PC-3 (cell line): ENCODE data around the gene RNF26. TPM values are rescaled to one million over a fixed set of nuclear protein-coding genes. Genes with fewer than 3 reads are reported as not detected.

ENCODE experiments used
- ATAC-seq: fragments of 200-7000 bp; cut with Tn5 transposase; 2 replicates; pipeline ENCODE4 v1.9.1; 2020; ENCODE audit warnings: mild to moderate bottlenecking, moderate library complexity
- BruUV-seq: library from RNA; stranded (reverse); fragments of 400-500 nt; replicated peaks from 2 replicates; lab custom pipeline; 2021; lab: Mats Ljungman, UMichigan
- CTCF ChIA-PET: fragments of 300-600 bp; sonication (Branson Sonifier 250); formaldehyde crosslinking; loops from one replicate; lab custom pipeline; 2022; ENCODE audit warnings: antibody characterized with exemption; lab: Charles Lee
- POLR2A ChIA-PET: fragments of 300-600 bp; sonication (Branson Sonifier 250); formaldehyde crosslinking; loops from one replicate; lab custom pipeline; 2022; ENCODE audit warnings: antibody characterized with exemption; ENCODE audit not compliant: unreplicated experiment; lab: Charles Lee
- DNase-seq: peaks from one replicate; pipeline ENCODE4 v3.0.0-alpha.2; 2015
- H2AFZ ChIP-seq: fragments of 300-600 bp; sonication (generic); 2 replicates; pipeline ENCODE4 v1.6.0; 2016; ENCODE audit warnings: antibody characterized with exemption, low read length
- H3F3A ChIP-seq: fragments of 300-600 bp; sonication (generic); one replicate; pipeline ENCODE4 v1.6.0; 2017; ENCODE audit warnings: antibody characterized with exemption, low read length, control low read depth, mild to moderate bottlenecking; ENCODE audit not compliant: unreplicated experiment
- H3K27ac ChIP-seq: fragments of 300-600 bp; sonication (generic); 2 replicates; pipeline ENCODE4 v1.5.1; 2016; ENCODE audit warnings: mild to moderate bottlenecking, low read length
- H3K27me3 ChIP-seq: fragments of 300-600 bp; sonication (generic); 2 replicates; pipeline ENCODE4 v1.6.1; 2016; ENCODE audit warnings: low read length, mixed read lengths
- H3K36me3 ChIP-seq: fragments of 300-600 bp; sonication (generic); 2 replicates; pipeline ENCODE4 v1.6.1; 2016; ENCODE audit warnings: low read depth, mixed run types, low read length, mixed read lengths
- H3K4me1 ChIP-seq: fragments of 300-600 bp; sonication (generic); 2 replicates; pipeline ENCODE4 v1.5.1; 2016; ENCODE audit warnings: low read length; ENCODE audit not compliant: insufficient read depth
- H3K4me2 ChIP-seq: fragments of 300-600 bp; sonication (generic); 2 replicates; pipeline ENCODE4 v1.6.0; 2016; ENCODE audit warnings: low read length
- H3K4me3 ChIP-seq: fragments of 300-600 bp; sonication (generic); 2 replicates; pipeline ENCODE4 v1.5.1; 2016; ENCODE audit warnings: mild to moderate bottlenecking, low read length, mixed read lengths
- H3K79me2 ChIP-seq: fragments of 300-600 bp; sonication (generic); 2 replicates; pipeline ENCODE4 v1.6.1; 2017; ENCODE audit warnings: low read length, mixed read lengths
- H3K9ac ChIP-seq: fragments of 300-600 bp; sonication (generic); 2 replicates; pipeline ENCODE4 v1.6.0; 2016; ENCODE audit warnings: mild to moderate bottlenecking, low read length
- H3K9me2 ChIP-seq: fragments of 300-600 bp; sonication (generic); replicated peaks from 2 replicates; pipeline ENCODE4 v1.6.1; 2016; ENCODE audit warnings: mixed run types, low read length, mixed read lengths
- H3K9me3 ChIP-seq: fragments of 300-600 bp; sonication (generic); 2 replicates; pipeline ENCODE4 v1.6.1; 2016; ENCODE audit warnings: low read length, mixed read lengths
- H4K20me1 ChIP-seq: fragments of 300-600 bp; sonication (generic); 2 replicates; pipeline ENCODE4 v1.6.1; 2016; ENCODE audit warnings: low read length, mixed read lengths
- EZH2 ChIP-seq: fragments of 300-600 bp; sonication (generic); IDR thresholded peaks from one replicate; pipeline ENCODE4 v1.6.1; 2017; ENCODE audit warnings: antibody characterized with exemption, mild to moderate bottlenecking, low read length; ENCODE audit not compliant: unreplicated experiment
- EZH2phosphoT487 ChIP-seq: fragments of 300-600 bp; sonication (generic); IDR thresholded peaks from 2 replicates; pipeline ENCODE4 v1.6.1; 2018; ENCODE audit warnings: mild to moderate bottlenecking, antibody characterized with exemption, low read length, borderline replicate concordance
- intact Hi-C: fragments of 100-400 bp; cut with micrococcal nuclease; formaldehyde crosslinking; loops from 2 replicates; pipeline ENCODE4 v1.9.0; 2023
- total RNA-seq: library from RNA; depleted of rRNA; stranded (reverse); fragments of >200 nt; gene quantifications from 2 replicates; pipeline ENCODE4 v1.2.3, GENCODE V29; 2014
- TF ChIP-seq, protein P1 (sequence below): fragments of 300-600 bp; sonication (generic); conservative IDR thresholded peaks from 2 replicates; pipeline ENCODE4 v1.5.1; 2017; ENCODE audit warnings: antibody characterized with exemption, low read depth, mild to moderate bottlenecking, low read length

Gene RNF26
- total RNA-seq, 1 experiment from 2014 or later = 22.9 TPM

DNA sequence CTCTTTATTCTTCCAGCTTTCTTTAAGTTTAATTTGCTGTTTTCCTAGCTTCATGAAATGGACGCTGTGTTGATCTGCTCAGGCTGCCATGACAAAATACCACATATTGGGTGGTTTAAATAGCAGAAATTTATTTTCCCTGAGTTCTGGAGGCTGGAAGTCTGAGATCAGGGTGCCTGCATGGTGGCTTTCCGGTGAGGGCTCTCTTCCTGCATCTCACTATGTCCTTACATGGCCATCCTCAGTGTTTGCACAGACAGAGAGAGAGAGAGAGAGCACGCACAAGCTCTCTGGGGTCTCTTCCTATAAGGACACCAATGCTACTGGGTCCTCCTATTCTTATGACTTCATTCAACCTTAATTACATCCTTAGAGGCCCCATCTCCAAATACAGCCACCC lies 46.1 kb upstream of the RNF26 start:
- POLR2A ChIA-PET = no interaction called here
- H3K4me1 ChIP-seq = no peaks in the 10 kb centered on the region
- H3K4me3 ChIP-seq = no peak overlapping the region
- no peak for ATAC-seq
- no peaks in the 10 kb centered on the region for H3K79me2 ChIP-seq
- no peaks in the 10 kb centered on the region for H3F3A ChIP-seq
- no peak overlapping the region for H3K4me2 ChIP-seq
- intact Hi-C loops = no loop called here
- no peak overlapping the region for H3K27ac ChIP-seq
- peaks cover 37% of the 10 kb centered on the region for H3K36me3 ChIP-seq
- CTCF ChIA-PET = no interaction called here
- no peaks in the 10 kb centered on the region for H3K27me3 ChIP-seq
- no peaks in the 10 kb centered on the region for H3K9me2 ChIP-seq
- no peaks in the 10 kb centered on the region for H4K20me1 ChIP-seq
- BruUV-seq = no TSS peak
- no peak for DNase-seq
- no peak for TF ChIP-seq EZH2phosphoT487
- TF ChIP-seq, protein P1, sequence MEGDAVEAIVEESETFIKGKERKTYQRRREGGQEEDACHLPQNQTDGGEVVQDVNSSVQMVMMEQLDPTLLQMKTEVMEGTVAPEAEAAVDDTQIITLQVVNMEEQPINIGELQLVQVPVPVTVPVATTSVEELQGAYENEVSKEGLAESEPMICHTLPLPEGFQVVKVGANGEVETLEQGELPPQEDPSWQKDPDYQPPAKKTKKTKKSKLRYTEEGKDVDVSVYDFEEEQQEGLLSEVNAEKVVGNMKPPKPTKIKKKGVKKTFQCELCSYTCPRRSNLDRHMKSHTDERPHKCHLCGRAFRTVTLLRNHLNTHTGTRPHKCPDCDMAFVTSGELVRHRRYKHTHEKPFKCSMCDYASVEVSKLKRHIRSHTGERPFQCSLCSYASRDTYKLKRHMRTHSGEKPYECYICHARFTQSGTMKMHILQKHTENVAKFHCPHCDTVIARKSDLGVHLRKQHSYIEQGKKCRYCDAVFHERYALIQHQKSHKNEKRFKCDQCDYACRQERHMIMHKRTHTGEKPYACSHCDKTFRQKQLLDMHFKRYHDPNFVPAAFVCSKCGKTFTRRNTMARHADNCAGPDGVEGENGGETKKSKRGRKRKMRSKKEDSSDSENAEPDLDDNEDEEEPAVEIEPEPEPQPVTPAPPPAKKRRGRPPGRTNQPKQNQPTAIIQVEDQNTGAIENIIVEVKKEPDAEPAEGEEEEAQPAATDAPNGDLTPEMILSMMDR = no peak
- TF ChIP-seq EZH2 = no peak
- no peak overlapping the region for H2AFZ ChIP-seq
- no peak overlapping the region for H3K9ac ChIP-seq
- H3K9me3 ChIP-seq = no peaks in the 10 kb centered on the region

GRCh38 chr11:119290894-119291497 lies 43.3 kb upstream of the RNF26 start:
- Histone ChIP-seq H3K9ac (no peak overlapping the region), H4K20me1 (no peaks in the 10 kb centered on the region), H2AFZ (no peak overlapping the region), H3K4me2 (no peak overlapping the region), H3K79me2 (no peaks in the 10 kb centered on the region), H3K27me3 (no peaks in the 10 kb centered on the region), H3K4me1 (no peaks in the 10 kb centered on the region), H3K9me2 (no peaks in the 10 kb centered on the region), H3K9me3 (no peaks in the 10 kb centered on the region), H3K27ac (no peak overlapping the region), H3K36me3 (peaks cover 27% of the 10 kb centered on the region), H3F3A (no peaks in the 10 kb centered on the region), H3K4me3 (no peak overlapping the region)
- no TSS peak for BruUV-seq
- intact Hi-C loops = loop anchor here (10.0 kb wide), 1 partner anchor 146 kb away; the partner anchor contains the start of gene ABCG4
- ATAC-seq = no peak
- CTCF ChIA-PET = no interaction called here
- POLR2A ChIA-PET = no interaction called here
- DNase-seq = no peak
- TF ChIP-seq EZH2 (no peak), EZH2phosphoT487 (no peak)
- TF ChIP-seq, protein P1 = no peak

- no peak overlapping the region for H2AFZ ChIP-seq
- no peak overlapping the region for H3K9ac ChIP-seq
- peaks cover 30% of the 10 kb centered on the region for H3K36me3 ChIP-seq
- H3K9me2 ChIP-seq = no peaks in the 10 kb centered on the region
- TF ChIP-seq EZH2phosphoT487 (no peak), EZH2 (no peak)
- TF ChIP-seq, protein P1 = no peak
- intact Hi-C loops = loop anchor here (10.0 kb wide), 1 partner anchor 149 kb away; the partner anchor contains the start of gene ABCG4
- DNase-seq = no peak
- no peak for ATAC-seq
- H3K79me2 ChIP-seq = no peaks in the 10 kb centered on the region
- POLR2A ChIA-PET = no interaction called here
- no peak overlapping the region for H3K4me3 ChIP-seq
- no peaks in the 10 kb centered on the region for H3K4me1 ChIP-seq
- no peaks in the 10 kb centered on the region for H3F3A ChIP-seq
- no peak overlapping the region for H3K27ac ChIP-seq
- no peaks in the 10 kb centered on the region for H4K20me1 ChIP-seq
- H3K4me2 ChIP-seq = no peak overlapping the region
- H3K27me3 ChIP-seq = no peaks in the 10 kb centered on the region
- no TSS peak for BruUV-seq
- CTCF ChIA-PET = no interaction called here
- no peaks in the 10 kb centered on the region for H3K9me3 ChIP-seq
Observed at GRCh38 chr11:119293461-119293860, 40.9 kb upstream of the RNF26 start.
